Measurements from ENCODE around the gene IQCK. TPM values are rescaled to one million over a fixed set of nuclear protein-coding genes. Genes with fewer than 3 reads are reported as not detected.

The IQCK gene
- total and polyA plus RNA-seq, 12 donors: 8.2 to 35.2 (median 14.9) TPM

DNA sequence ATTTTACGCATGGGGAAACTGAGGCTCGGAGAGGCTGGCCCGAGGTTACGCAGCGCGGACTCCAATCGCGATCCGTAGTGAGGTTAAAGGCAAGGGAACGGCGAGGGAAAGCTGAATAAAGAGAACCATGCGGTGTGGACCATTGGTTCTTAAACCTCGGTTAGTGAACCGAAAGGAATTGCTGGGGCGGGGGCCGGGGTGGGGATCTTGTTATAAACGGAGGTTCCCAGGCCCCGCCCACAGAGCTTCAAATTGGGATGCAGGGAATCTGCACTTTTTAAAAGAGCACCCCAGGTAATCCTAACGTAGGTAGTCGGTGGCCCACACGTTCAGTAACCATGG is 524 bp downstream of the IQCK start:
- Histone ChIP-seq H3K27ac (peak overlapping the region in 2 of 5 donors; percentile 43 to 68), H3K4me1 (replicated peaks in 1 of 2) (peaks cover 6 to 18% of the 10 kb centered on the region in 2 donors), H3K9me3 (replicated peaks in 1 of 3) (no peaks in the 10 kb centered on the region), H3K36me3 (replicated peaks in 1 of 2) (peaks cover 0 to 10% of the 10 kb centered on the region in 2 donors), H3K27me3 (no peaks in the 10 kb centered on the region), H3K4me3 (peak overlapping the region; percentile 27 to 98 (median 84))
- peak in 2 of 7 donors; percentile 38 to 59 for DNase-seq
- intact Hi-C loops (cut with DNase I): loop anchor here in 1 of 2 donors (5.0 kb wide), 1 partner anchor 164 kb away; the partner anchor contains the start of gene GPRC5B
- TF ChIP-seq, protein P1, sequence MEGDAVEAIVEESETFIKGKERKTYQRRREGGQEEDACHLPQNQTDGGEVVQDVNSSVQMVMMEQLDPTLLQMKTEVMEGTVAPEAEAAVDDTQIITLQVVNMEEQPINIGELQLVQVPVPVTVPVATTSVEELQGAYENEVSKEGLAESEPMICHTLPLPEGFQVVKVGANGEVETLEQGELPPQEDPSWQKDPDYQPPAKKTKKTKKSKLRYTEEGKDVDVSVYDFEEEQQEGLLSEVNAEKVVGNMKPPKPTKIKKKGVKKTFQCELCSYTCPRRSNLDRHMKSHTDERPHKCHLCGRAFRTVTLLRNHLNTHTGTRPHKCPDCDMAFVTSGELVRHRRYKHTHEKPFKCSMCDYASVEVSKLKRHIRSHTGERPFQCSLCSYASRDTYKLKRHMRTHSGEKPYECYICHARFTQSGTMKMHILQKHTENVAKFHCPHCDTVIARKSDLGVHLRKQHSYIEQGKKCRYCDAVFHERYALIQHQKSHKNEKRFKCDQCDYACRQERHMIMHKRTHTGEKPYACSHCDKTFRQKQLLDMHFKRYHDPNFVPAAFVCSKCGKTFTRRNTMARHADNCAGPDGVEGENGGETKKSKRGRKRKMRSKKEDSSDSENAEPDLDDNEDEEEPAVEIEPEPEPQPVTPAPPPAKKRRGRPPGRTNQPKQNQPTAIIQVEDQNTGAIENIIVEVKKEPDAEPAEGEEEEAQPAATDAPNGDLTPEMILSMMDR (IDR thresholded peaks at IDR 0.05): no peak
- TF ChIP-seq POLR2A (IDR thresholded peaks at IDR 0.05): no peak
- WGBS, 4 donors: 0 to 1% (median 0%) methylated on average over 12 to 21 of the region's 21 CpGs

DNA sequence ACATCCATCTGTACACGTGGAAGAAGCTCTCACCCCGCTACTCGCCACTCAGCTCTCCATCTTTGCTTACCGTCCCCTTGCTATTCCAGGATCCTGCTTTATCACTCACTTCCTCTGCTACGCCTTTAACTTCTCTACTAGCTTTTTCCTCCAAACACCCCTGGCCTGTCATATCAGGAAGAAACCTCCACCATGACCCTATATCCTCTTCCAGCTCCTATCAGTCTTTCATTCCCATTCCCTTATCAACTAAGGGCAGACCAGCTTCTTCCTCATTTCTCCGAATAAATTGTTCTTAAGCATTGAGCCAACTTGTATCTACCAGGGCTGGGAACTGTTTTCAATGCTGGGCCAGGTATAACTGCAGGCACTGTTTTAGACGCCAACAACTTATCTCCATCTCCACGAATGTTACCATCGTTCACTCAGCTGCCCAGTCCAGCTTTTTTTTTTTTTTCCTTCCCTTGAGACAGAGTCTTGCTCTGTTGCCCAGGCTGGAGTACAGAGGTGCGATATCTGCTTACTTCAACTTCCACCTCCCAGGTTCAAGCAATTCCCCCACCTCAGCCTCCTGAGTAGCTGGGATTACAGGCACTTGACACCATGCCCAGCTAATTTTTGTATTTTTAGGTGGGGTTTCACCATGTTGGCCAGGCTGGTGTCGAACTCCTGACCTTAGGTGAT is 4.3 kb downstream of the IQCK start:
- H3K27ac ChIP-seq: no peak overlapping the region
- H3K36me3 ChIP-seq (replicated peaks in 1 of 2): no peaks in the 10 kb centered on the region
- WGBS, 4 donors: 76 to 84% (median 81%) methylated on average over 11 of the region's 11 CpGs
- H3K27me3 ChIP-seq: no peaks in the 10 kb centered on the region
- DNase-seq: no peak
- no peak overlapping the region for H3K4me3 ChIP-seq
- TF ChIP-seq POLR2A (IDR thresholded peaks at IDR 0.05): no peak
- TF ChIP-seq, protein P1 (IDR thresholded peaks at IDR 0.05): no peak
- H3K4me1 ChIP-seq (replicated peaks in 1 of 2): peaks cover 1 to 7% of the 10 kb centered on the region in 2 donors
- no peaks in the 10 kb centered on the region for H3K9me3 ChIP-seq (replicated peaks in 1 of 3)
- intact Hi-C loops (cut with DNase I): loop anchor here in 1 of 2 donors (5.0 kb wide), 1 partner anchor 150 kb away; no protein-coding TSS in a partner anchor

DNA sequence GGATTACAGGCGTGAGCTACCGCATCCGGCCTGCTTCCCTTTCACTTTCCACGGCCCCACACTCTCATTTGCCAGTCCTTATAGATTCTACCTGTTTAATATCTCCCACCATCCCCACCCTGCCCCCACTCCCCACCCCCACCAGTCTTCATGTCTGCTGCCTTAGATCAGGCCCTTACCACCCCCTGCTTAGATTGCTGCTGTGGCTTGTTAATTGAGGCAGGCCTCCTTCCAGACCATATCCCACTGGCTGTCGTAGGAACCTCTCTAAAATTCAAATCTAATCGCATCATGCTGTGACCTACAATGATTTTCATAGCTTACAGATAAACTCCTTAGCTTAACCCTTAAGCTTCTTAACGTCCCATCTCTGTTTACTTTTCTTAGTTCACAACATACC is 4.9 kb downstream of the IQCK start:
- intact Hi-C loops (cut with DNase I): loop anchor here in 1 of 2 donors (5.0 kb wide), 1 partner anchor 149 kb away; no protein-coding TSS in a partner anchor
- Histone ChIP-seq H3K27ac (no peak overlapping the region), H3K36me3 (replicated peaks in 1 of 2) (no peaks in the 10 kb centered on the region), H3K27me3 (no peaks in the 10 kb centered on the region), H3K9me3 (replicated peaks in 1 of 3) (no peaks in the 10 kb centered on the region), H3K4me3 (no peak overlapping the region), H3K4me1 (replicated peaks in 1 of 2) (peaks cover 0 to 6% of the 10 kb centered on the region in 2 donors)
- TF ChIP-seq POLR2A (IDR thresholded peaks at IDR 0.05): no peak
- TF ChIP-seq, protein P1 (IDR thresholded peaks at IDR 0.05): no peak
- 86 to 90% (median 86%) methylated on average over 7 of the region's 7 CpGs for WGBS, 4 donors
- DNase-seq: no peak

DNA sequence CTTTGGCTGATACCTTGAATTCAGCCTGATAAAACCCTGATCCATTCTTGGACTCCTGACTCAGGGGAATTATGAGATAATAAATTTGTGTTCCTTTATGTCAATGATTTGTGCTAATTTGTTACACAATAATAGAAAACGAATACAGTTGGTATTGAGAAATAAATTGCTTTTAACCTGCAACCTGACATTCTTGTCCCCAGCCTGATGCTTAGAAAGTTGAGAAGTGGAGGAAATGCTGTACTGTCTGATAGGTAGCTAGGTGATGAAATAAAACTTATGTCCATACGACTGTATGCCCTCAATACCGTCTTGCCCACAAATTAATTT is 10.5 kb downstream of the IQCK start:
- no peaks in the 10 kb centered on the region for H3K27me3 ChIP-seq
- H3K4me3 ChIP-seq: no peak overlapping the region
- WGBS, 4 donors: 75 to 82% (median 79%) methylated on average over 3 of the region's 3 CpGs
- no peaks in the 10 kb centered on the region for H3K9me3 ChIP-seq (replicated peaks in 1 of 3)
- TF ChIP-seq, protein P1 (IDR thresholded peaks at IDR 0.05): no peak
- no peak for TF ChIP-seq POLR2A (IDR thresholded peaks at IDR 0.05)
- DNase-seq: no peak
- intact Hi-C loops (cut with DNase I): no loop called here
- H3K36me3 ChIP-seq (replicated peaks in 1 of 2): no peaks in the 10 kb centered on the region
- H3K27ac ChIP-seq: no peak overlapping the region
- H3K4me1 ChIP-seq (replicated peaks in 1 of 2): no peaks in the 10 kb centered on the region
